Cerebellar nuclear complex (tissue), 1 donor: Measurements from ENCODE around the gene GARIN1A.

Source experiments
- DNase-seq, 2 experiments: peaks; one replicate each; lab custom pipeline; 2025; lab: John Stamatoyannopoulos, UW

The GARIN1A gene

DNA sequence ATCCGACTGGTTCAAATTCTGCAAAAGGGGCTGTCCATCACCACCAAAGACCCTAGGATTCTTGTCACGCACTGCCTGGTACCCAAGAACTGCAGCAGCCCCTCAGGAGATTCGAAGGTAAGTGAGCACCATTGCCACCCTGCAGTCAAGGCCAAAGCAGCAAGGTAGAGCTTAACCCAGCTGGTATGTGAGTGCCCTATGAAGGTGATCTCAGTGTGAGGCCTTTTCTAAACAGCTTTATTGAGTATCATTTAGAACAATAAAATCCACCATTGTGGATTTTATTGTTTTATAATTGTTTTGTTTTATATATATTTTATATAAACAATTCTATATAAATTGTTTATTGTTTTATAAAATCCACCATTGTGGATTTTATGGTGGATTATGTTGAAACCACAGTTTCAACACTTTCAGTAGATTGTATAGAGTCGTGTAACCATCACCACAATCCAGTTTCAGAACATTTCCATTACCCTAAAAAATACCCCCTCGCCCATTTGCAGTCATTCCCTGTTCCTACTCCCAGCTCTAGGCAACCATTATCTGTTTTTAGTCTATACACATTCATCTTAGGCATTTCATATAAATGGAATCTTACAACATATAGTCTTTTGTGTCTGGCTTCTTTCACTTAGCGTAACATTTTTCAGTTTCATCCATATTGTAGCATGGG lies 47.0 kb downstream of the GARIN1A start:
- no peak for DNase-seq

DNA sequence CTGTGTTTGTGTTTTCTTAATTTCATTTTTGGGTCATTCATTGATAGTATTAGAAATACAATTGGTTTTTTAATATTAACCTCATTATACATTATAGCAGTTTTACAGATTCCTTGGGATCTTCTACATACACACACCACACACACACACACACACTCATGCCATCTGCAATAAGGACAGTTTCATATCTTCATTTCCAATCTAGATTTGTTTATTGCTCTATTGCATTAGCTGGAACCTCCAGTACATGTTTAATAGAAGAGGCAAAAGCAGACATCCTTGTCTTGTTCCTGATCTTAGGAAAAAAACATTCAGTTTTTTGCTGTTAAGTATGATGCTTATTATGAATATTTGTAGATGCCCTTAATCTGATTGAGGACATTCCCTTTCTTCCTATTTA lies 49.3 kb downstream of the GARIN1A start:
- DNase-seq, result no peak
